Measurements from ENCODE around the gene SS18L1.

The SS18L1 gene

GRCh38 chr20:62229667-62230066 lies 86.1 kb downstream of the SS18L1 start:
- DNase-seq: no peak

DNA sequence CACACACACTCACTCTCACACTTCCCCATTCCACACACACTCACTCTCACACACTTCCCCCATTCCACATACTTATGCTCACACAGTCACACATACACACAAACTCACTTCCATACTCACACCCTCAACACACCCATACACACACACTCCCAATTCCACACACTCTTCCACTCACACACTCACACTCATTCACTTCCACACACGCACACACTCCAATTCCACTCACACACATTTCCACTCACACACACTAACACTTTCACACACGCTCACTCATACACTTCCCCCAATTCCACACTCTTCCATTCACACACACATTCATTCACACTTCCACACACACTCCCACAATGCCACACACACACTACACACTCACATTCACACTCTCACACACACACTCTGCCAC lies 86.7 kb downstream of the SS18L1 start:
- DNase-seq: no peak

- DNase-seq: no peak
These were observed 87.1 kb downstream of the SS18L1 start for GRCh38 chr20:62230696-62231095.

GRCh38 chr20:62231292-62231691 lies 87.7 kb downstream of the SS18L1 start:
- no peak for DNase-seq

Data from NCI-H1417 treated with DMSO at 0.1 percent for 48 hours (cell line).